Measurements from ENCODE around the gene IMPA2.

GRCh38 chr18:12076424-12077140 is 95.3 kb downstream of the IMPA2 start:
- TF ChIP-seq CTCF (tag by site-specific recombination; IDR thresholded peaks at IDR 0.05) = no peak
- no peak for TF ChIP-seq SP2 (tag by site-specific recombination; IDR thresholded peaks at IDR 0.05)
- TF ChIP-seq ZNF10 (tag by site-specific recombination; IDR thresholded peaks at IDR 0.05) = no peak
- no peak for TF ChIP-seq KLF9 (tag by site-specific recombination; IDR thresholded peaks at IDR 0.05; ENCODE audit: low read depth)
- no peak for TF ChIP-seq PRDM10 (tag by site-specific recombination; IDR thresholded peaks at IDR 0.05)
- no peak for TF ChIP-seq OSR2 (tag by site-specific recombination; IDR thresholded peaks at IDR 0.05)
- TF ChIP-seq TRIM28 (IDR thresholded peaks at IDR 0.05; ENCODE audit: borderline replicate concordance, low read length) = no peak

All from HEK293 (cell line).